ENCODE data around the gene FNDC10.

The FNDC10 gene

GRCh38 chr1:1616045-1616790 is 16.3 kb upstream of the FNDC10 start:
- no peak for DNase-seq

DNA sequence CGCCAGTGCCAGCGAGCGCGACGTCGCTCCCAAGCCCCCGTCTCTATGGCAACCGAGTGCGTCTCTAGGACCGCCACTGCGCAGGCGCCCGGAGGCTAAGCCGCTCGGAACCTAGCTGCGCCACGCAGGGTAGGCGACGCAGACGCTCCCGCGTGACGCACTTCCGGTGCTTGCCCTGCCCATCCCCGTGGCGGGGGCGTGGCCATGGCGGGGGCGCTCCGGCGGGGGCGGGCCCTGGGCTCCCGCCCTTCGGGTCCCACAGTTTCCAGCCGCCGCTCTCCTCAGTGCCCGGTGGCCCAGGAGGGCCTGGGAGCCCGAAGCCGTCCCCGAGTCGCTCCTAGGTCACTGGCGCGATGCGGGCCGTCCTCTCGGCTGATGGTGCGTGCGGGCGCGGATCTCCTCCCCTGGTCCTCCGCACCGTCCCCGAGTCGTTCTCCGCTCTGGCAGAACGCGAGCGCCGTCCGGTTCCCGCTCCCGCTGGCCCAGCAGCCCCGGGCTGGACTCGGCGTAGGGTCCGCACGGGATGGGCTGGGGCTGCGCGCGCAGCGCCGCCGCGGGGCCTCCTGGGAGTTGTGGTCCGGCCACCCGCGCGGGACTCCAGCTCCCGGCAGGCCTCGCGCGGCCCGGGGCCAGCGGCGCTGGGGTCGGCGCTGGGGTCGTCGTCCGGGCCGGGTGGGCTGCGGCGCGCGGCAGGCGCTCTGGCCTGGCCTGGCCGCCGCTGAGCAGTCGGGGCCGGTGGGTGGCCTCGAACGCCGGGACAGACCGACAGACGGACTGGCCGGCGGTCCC is 15.5 kb upstream of the FNDC10 start, which contains the start of gene MIB2:
Gene MIB2, plus strand, starts transcription at position 245 of the 789 bp plus-strand sequence. CDS start 7,953 bp downstream, outside the sequence.
- DNase-seq = peak; percentile 94 to 97

- no peak for DNase-seq
These were observed 15.0 kb upstream of the FNDC10 start for GRCh38 chr1:1614954-1615255.

- DNase-seq = no peak
These were observed 14.4 kb upstream of the FNDC10 start for GRCh38 chr1:1614204-1614953.

DNA sequence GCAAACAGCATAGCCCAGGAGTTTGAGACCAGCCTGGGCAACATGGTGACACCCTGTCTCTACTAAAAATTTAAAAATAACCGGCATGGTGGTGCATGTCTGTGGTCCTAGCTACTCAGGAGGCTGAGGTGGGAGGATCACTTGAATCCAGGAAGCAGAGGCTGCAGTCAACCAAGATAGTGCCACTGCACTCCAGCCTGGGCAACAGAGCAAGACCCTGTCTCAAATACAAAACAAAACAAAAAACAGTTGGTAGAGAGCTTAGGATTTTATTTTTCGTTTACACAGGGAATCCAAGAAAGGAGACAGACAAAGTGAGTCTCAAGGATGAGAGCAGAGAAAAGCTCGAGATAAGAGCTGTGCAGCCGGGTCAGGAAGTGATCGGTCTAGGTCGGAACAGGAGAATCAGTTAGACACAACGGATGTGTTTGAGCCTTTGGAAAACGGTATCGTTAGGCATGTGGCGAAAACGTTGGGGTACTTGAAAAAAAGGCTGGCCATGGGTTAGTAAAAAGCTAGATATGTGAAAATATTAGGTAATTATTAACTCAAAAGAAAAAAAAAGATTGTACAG is 13.7 kb upstream of the FNDC10 start:
- DNase-seq = no peak

- DNase-seq = no peak
These were observed 12.1 kb upstream of the FNDC10 start for GRCh38 chr1:1612104-1612400.

- no peak for DNase-seq
These were observed 10.9 kb upstream of the FNDC10 start for GRCh38 chr1:1610796-1611195.

DNA sequence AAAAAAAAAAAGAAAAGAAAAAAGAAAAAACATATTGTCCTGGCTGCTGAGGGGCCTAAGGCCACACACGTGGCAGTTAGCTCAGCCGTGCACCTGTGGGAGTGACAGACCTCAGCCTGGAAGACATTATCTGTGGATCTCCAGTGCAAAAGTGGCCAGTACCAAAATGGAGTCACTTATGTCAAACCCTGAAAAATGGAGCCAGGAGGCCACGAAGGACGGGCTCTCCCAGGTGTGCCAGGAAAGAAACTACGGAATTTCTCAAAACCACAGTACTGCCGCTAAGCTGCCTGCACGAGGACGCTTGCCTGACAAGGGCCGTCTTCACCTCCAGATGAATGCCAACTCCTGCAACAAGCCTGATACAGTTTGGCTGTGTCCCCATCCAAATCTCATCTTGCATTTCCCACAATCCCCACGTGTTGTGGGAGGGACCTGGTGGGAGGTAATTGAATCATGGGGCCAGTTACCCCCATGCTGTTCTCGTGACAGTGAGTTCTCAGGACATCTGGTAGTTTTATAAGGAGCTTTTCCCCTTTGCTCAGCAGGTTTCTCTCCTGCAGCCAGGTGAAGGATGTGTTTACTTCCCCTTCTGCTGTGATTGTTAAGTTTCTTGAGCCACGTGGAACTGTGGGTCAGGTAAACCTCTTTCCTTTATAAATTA is 10.0 kb upstream of the FNDC10 start:
- no peak for DNase-seq

DNA sequence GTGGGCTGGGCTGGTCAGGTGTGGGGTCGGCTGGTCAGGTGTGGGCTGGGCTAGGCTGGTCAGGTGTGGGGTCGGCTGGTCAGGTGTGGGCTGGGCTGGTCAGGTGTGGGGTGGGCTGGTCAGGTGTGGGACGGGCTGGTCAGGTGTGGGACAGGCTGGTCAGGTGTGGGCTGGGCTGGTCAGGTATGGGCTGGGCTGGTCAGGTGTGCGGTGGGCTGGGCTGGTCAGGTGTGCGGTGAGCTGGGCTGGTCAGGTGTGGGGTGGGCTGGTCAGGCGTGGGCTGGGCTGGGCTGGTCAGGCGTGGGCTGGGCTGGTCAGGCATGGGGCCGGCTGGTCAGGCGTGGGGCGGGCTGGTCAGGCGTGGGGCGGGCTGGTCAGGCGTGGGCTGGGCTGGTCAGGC is 6.3 kb upstream of the FNDC10 start:
- DNase-seq = no peak

DNA sequence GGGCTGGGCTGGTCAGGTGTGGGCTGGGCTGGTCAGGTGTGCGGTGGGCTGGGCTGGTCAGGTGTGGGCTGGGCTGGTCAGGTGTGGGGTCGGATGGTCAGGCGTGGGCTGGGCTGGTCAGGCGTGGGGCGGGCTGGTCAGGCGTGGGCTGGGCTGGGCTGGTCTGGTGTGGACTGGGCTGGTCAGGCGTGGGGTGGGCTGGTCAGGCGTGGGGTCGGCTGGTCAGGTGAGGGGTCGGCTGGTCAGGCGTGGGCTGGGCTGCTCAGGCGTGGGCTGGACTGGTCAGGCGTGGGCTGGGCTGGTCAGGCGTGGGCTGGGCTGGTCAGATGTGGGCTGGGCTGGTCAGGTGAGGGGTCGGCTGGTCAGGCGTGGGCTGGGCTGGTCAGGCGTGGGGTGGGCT is 5.8 kb upstream of the FNDC10 start:
- no peak for DNase-seq

- no peak for DNase-seq
These were observed 5.2 kb upstream of the FNDC10 start for GRCh38 chr1:1605034-1605591.

DNA sequence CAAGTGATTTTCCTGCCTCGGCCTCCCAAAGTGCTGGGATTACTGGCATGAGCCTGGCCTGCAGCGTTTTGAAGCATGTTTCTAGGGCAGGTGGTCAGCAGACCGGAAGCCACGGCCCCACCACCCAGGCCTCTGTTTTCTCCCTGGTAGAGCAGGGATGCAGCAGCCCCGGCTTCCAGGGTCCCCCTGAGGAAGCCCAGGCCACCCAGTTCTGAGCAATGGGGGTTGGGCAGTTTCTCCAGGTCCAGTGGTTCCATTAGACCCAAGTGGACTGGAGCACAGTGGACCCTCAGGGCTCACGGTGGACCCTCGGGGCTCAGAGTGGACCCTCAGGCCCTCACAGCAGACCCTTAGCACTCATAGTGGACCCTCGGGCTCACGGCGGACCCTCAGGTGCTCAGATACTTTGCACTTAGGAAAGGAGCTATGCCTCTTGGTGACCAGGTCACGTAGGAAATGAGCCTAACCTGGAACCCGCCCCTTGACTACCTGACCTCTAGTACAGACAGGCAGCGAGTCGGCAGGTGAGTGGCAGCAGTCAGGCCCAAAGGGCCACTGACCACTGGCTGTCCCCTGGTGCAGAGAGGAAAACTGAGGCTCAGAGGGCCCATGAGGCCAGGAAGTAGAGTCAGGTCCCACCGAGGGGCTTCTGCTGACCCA is 4.6 kb upstream of the FNDC10 start:
- no peak for DNase-seq

DNA sequence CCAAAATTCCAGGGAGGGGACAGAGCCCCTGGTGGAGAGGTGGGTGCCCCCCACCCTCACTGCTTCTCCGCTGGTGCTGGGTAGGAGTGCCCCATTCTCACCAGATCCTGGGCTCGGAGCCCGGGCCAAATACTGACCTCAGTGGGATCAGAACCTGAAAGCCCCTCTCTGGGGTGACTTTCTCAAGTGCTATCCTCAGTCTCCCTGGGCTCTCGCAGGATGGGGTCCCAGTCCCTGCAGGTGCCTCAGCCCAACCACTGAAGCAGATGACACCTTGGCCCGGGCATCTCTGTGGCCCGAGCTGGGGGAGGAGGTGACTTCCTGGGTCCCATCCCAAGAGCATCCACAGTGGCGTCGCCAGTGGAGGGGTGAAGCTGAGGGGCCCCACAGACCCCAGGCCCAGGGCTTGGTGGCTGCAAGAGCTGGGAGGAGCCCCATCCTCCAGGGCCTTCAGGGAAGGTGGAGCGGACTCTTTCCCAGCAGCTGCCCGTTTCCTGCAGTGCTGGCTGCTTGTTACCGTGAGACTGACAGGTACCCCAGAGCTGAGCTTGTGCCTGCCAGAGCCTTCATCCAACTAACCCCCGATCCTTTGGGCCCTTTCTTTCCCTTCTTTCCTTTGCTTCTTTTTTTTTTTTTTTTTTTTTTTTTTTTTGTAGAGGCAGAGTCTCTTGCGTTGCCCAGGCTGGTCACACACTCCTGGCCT is 3.9 kb upstream of the FNDC10 start:
- no peak for DNase-seq

- DNase-seq = no peak
These were observed 3.1 kb upstream of the FNDC10 start for GRCh38 chr1:1602968-1603506.

DNA sequence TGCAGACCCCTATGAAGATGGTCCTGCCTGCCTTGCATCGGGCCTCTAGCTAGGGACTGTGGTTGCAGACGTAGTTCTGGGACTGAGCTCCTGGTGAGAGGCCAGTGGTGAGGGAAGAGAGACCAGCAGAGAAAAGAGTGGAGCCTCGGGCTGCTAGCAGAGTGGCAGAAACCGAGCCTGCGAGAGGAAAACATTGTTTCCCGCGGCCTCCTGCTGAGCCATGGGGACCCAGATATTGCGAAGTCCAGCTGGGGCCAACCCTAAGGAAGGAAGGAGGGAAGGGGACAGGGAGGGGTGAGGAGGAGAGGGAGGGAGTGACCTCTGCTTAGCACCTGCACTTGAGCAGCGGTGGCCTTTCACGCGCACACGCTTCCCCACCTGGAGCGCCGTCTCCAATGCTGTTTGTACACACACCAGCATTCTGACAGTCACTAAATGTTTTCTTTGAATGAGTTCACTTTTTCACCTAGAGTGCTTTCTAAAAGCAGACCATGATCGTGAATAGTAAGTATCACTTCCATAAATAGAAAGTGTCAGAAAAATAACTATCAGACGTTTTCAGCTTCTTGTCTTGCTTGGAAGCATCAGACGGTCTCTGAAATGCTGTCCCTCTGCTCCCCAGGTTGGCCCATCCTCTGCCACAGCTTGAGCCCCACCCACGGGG is 2.5 kb upstream of the FNDC10 start:
- no peak for DNase-seq

- no peak for DNase-seq
These were observed 1.8 kb upstream of the FNDC10 start for GRCh38 chr1:1601564-1602303.

- no peak for DNase-seq
These were observed 1.1 kb upstream of the FNDC10 start for GRCh38 chr1:1600861-1601563.

GRCh38 chr1:1599030-1599934 is 653 bp downstream of the FNDC10 start:
- no peak for DNase-seq
